ENCODE results near the gene RPL10A.

- TF ChIP-seq CTCF (IDR thresholded peaks at IDR 0.05), result no peak
- TF ChIP-seq POLR2A (IDR thresholded peaks at IDR 0.05), result no peak
These were observed 46.4 kb downstream of the RPL10A start for GRCh38 chr6:35514587-35514986.
